ENCODE data around the gene RTTN.

Gene RTTN

GRCh38 chr18:70022636-70023035, 182.9 kb downstream of the RTTN start:
- Histone ChIP-seq H3K4me2 (ENCODE audit: low read depth, low read length, poor library complexity, severe bottlenecking) (no peak overlapping the region), H3F3A (ENCODE audit: insufficient read depth) (no peaks in the 10 kb centered on the region), H3K27me3 (ENCODE audit: low read length) (no peaks in the 10 kb centered on the region), H4K20me1 (ENCODE audit: low read depth, low read length) (no peaks in the 10 kb centered on the region), H3K9me2 (replicated peaks; ENCODE audit: insufficient read depth, low read length) (no peaks in the 10 kb centered on the region), H3K9me3 (ENCODE audit: insufficient read depth, low read length) (no peaks in the 10 kb centered on the region), H3K36me3 (ENCODE audit: low read length) (peaks cover 5% of the 10 kb centered on the region; the same call in 1 of the 2 replicates), H2AFZ (ENCODE audit: low read depth, low read length, severe bottlenecking) (no peak overlapping the region), H3K9ac (ENCODE audit: low read length) (no peak overlapping the region), H3K27ac (ENCODE audit: low read depth, low read length) (no peak overlapping the region), H3K79me2 (ENCODE audit: insufficient read depth, low read length) (no peaks in the 10 kb centered on the region), H3K4me3 (ENCODE audit: insufficient read depth, low read length, poor library complexity, severe bottlenecking) (no peak overlapping the region)
- TF ChIP-seq EZH2phosphoT487 (conservative IDR thresholded peaks at IDR 0.05; ENCODE audit: low read length), result no peak
- no peak for TF ChIP-seq CTCF (IDR thresholded peaks at IDR 0.05; ENCODE audit: insufficient read depth, low read length, poor library complexity, severe bottlenecking)

- Histone ChIP-seq H3K9me3 (ENCODE audit: insufficient read depth, low read length) (no peaks in the 10 kb centered on the region), H3K9ac (ENCODE audit: low read length) (no peak overlapping the region), H4K20me1 (ENCODE audit: low read depth, low read length) (no peaks in the 10 kb centered on the region), H3K27me3 (ENCODE audit: low read length) (no peaks in the 10 kb centered on the region), H3K79me2 (ENCODE audit: insufficient read depth, low read length) (no peaks in the 10 kb centered on the region), H3K4me3 (ENCODE audit: insufficient read depth, low read length, poor library complexity, severe bottlenecking) (no peak overlapping the region), H3K4me2 (ENCODE audit: low read depth, low read length, poor library complexity, severe bottlenecking) (no peak overlapping the region), H3K9me2 (replicated peaks; ENCODE audit: insufficient read depth, low read length) (no peaks in the 10 kb centered on the region), H3K27ac (ENCODE audit: low read depth, low read length) (no peak overlapping the region), H3K36me3 (ENCODE audit: low read length) (peaks cover 9% of the 10 kb centered on the region; the same call in 1 of the 2 replicates), H3F3A (ENCODE audit: insufficient read depth) (no peaks in the 10 kb centered on the region), H2AFZ (ENCODE audit: low read depth, low read length, severe bottlenecking) (no peak overlapping the region)
- no peak for TF ChIP-seq EZH2phosphoT487 (conservative IDR thresholded peaks at IDR 0.05; ENCODE audit: low read length)
- TF ChIP-seq CTCF (IDR thresholded peaks at IDR 0.05; ENCODE audit: insufficient read depth, low read length, poor library complexity, severe bottlenecking), result no peak
Measured at GRCh38 chr18:70021498-70021897, 184.0 kb downstream of the RTTN start.

GRCh38 chr18:70021043-70021442, 184.4 kb downstream of the RTTN start:
- no peaks in the 10 kb centered on the region for H4K20me1 ChIP-seq (ENCODE audit: low read depth, low read length)
- H3K79me2 ChIP-seq (ENCODE audit: insufficient read depth, low read length), result no peaks in the 10 kb centered on the region

More at GRCh38 chr18:70021043-70021442, 184.4 kb downstream of the RTTN start:
- Histone ChIP-seq H3K27ac (ENCODE audit: low read depth, low read length) (no peak overlapping the region), H3K9me3 (ENCODE audit: insufficient read depth, low read length) (no peaks in the 10 kb centered on the region), H3K4me3 (ENCODE audit: insufficient read depth, low read length, poor library complexity, severe bottlenecking) (no peak overlapping the region), H2AFZ (ENCODE audit: low read depth, low read length, severe bottlenecking) (no peak overlapping the region), H3F3A (ENCODE audit: insufficient read depth) (no peaks in the 10 kb centered on the region), H3K36me3 (ENCODE audit: low read length) (peaks cover 13% of the 10 kb centered on the region; the same call in 1 of the 2 replicates), H3K9ac (ENCODE audit: low read length) (no peak overlapping the region), H3K4me2 (ENCODE audit: low read depth, low read length, poor library complexity, severe bottlenecking) (no peak overlapping the region), H3K9me2 (replicated peaks; ENCODE audit: insufficient read depth, low read length) (no peaks in the 10 kb centered on the region), H3K27me3 (ENCODE audit: low read length) (no peaks in the 10 kb centered on the region)
- TF ChIP-seq CTCF (IDR thresholded peaks at IDR 0.05; ENCODE audit: insufficient read depth, low read length, poor library complexity, severe bottlenecking) (no peak), EZH2phosphoT487 (conservative IDR thresholded peaks at IDR 0.05; ENCODE audit: low read length) (no peak)

All from SU-DHL-6 (cell line).